ENCODE results near the gene CAPN6. TPM values are rescaled to one million over a fixed set of nuclear protein-coding genes. Genes with fewer than 3 reads are reported as not detected.

CAPN6 gene
- total and polyA plus RNA-seq, 10 of the 15 experiments (the other 5 are each of a cell fraction or from before 2014, with no cell fraction given) = not detected

DNA sequence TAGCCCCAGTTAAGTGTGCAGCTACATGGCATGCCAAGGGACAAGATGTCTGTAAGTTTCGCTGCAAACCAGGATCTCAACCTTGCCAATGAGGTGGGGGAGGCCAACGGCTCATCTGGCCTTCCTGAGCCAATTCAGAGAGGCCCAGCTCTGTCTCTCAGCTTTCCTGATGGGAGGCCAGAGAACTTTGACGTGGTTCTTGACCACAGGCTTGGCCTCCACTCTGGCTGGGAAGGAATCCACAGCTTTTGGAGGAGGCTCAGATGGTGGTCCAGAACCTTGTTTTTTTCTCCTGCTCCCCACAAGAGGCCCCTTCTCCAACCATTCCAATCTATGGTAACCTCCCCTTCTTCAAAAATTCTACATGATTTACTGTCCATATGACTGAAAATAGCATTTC lies 9.8 kb downstream of the CAPN6 start:
- no peak for FAIRE-seq
- ChIA-PET CTCF (no interaction called here), RAD21 (ENCODE audit: unreplicated experiment) (no interaction called here)
- TF ChIP-seq, protein P1, sequence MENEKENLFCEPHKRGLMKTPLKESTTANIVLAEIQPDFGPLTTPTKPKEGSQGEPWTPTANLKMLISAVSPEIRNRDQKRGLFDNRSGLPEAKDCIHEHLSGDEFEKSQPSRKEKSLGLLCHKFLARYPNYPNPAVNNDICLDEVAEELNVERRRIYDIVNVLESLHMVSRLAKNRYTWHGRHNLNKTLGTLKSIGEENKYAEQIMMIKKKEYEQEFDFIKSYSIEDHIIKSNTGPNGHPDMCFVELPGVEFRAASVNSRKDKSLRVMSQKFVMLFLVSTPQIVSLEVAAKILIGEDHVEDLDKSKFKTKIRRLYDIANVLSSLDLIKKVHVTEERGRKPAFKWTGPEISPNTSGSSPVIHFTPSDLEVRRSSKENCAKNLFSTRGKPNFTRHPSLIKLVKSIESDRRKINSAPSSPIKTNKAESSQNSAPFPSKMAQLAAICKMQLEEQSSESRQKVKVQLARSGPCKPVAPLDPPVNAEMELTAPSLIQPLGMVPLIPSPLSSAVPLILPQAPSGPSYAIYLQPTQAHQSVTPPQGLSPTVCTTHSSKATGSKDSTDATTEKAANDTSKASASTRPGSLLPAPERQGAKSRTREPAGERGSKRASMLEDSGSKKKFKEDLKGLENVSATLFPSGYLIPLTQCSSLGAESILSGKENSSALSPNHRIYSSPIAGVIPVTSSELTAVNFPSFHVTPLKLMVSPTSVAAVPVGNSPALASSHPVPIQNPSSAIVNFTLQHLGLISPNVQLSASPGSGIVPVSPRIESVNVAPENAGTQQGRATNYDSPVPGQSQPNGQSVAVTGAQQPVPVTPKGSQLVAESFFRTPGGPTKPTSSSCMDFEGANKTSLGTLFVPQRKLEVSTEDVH (IDR thresholded peaks at IDR 0.05; ENCODE audit: low read depth, partially characterized antibody) = no peak
- TF ChIP-seq BHLHE40 (IDR thresholded peaks at IDR 0.05; ENCODE audit: borderline replicate concordance in 1 of 2, low read depth in 2 of 2, low read length in 1 of 2) (no peak), NR2C1 (IDR thresholded peaks at IDR 0.05) (no peak), NFXL1 (IDR thresholded peaks at IDR 0.05; ENCODE audit: borderline replicate concordance) (no peak), JUNB (IDR thresholded peaks at IDR 0.05) (no peak), DPF2 (IDR thresholded peaks at IDR 0.05) (no peak), SPI1 (IDR thresholded peaks at IDR 0.05; ENCODE audit: borderline replicate concordance, insufficient read depth, low read depth, low read length) (no peak), RBBP5 (conservative IDR thresholded peaks at IDR 0.05) (no peak), TBL1XR1 (IDR thresholded peaks at IDR 0.05; ENCODE audit: low read depth, low read length) (no peak), CBX5 (IDR thresholded peaks at IDR 0.05; ENCODE audit: low read depth) (no peak), TCF12 (IDR thresholded peaks at IDR 0.05; ENCODE audit: low read depth, low read length) (no peak), SUZ12 (IDR thresholded peaks at IDR 0.05; ENCODE audit: unreplicated experiment) (no peak)
- TF ChIP-seq, protein P2, sequence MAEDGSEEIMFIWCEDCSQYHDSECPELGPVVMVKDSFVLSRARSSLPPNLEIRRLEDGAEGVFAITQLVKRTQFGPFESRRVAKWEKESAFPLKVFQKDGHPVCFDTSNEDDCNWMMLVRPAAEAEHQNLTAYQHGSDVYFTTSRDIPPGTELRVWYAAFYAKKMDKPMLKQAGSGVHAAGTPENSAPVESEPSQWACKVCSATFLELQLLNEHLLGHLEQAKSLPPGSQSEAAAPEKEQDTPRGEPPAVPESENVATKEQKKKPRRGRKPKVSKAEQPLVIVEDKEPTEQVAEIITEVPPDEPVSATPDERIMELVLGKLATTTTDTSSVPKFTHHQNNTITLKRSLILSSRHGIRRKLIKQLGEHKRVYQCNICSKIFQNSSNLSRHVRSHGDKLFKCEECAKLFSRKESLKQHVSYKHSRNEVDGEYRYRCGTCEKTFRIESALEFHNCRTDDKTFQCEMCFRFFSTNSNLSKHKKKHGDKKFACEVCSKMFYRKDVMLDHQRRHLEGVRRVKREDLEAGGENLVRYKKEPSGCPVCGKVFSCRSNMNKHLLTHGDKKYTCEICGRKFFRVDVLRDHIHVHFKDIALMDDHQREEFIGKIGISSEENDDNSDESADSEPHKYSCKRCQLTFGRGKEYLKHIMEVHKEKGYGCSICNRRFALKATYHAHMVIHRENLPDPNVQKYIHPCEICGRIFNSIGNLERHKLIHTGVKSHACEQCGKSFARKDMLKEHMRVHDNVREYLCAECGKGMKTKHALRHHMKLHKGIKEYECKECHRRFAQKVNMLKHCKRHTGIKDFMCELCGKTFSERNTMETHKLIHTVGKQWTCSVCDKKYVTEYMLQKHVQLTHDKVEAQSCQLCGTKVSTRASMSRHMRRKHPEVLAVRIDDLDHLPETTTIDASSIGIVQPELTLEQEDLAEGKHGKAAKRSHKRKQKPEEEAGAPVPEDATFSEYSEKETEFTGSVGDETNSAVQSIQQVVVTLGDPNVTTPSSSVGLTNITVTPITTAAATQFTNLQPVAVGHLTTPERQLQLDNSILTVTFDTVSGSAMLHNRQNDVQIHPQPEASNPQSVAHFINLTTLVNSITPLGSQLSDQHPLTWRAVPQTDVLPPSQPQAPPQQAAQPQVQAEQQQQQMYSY (CRISPR knock-in tag; IDR thresholded peaks at IDR 0.05) = no peak
- TF ChIP-seq, protein P3, sequence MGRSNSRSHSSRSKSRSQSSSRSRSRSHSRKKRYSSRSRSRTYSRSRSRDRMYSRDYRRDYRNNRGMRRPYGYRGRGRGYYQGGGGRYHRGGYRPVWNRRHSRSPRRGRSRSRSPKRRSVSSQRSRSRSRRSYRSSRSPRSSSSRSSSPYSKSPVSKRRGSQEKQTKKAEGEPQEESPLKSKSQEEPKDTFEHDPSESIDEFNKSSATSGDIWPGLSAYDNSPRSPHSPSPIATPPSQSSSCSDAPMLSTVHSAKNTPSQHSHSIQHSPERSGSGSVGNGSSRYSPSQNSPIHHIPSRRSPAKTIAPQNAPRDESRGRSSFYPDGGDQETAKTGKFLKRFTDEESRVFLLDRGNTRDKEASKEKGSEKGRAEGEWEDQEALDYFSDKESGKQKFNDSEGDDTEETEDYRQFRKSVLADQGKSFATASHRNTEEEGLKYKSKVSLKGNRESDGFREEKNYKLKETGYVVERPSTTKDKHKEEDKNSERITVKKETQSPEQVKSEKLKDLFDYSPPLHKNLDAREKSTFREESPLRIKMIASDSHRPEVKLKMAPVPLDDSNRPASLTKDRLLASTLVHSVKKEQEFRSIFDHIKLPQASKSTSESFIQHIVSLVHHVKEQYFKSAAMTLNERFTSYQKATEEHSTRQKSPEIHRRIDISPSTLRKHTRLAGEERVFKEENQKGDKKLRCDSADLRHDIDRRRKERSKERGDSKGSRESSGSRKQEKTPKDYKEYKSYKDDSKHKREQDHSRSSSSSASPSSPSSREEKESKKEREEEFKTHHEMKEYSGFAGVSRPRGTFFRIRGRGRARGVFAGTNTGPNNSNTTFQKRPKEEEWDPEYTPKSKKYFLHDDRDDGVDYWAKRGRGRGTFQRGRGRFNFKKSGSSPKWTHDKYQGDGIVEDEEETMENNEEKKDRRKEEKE (IDR thresholded peaks at IDR 0.05) = no peak
- TF ChIP-seq, protein P4, sequence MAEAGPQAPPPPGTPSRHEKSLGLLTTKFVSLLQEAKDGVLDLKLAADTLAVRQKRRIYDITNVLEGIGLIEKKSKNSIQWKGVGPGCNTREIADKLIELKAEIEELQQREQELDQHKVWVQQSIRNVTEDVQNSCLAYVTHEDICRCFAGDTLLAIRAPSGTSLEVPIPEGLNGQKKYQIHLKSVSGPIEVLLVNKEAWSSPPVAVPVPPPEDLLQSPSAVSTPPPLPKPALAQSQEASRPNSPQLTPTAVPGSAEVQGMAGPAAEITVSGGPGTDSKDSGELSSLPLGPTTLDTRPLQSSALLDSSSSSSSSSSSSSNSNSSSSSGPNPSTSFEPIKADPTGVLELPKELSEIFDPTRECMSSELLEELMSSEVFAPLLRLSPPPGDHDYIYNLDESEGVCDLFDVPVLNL (IDR thresholded peaks at IDR 0.05; ENCODE audit: low read depth, low read length) = no peak

More for the DNA sequence above, 9.8 kb downstream of the CAPN6 start:
- Histone ChIP-seq H3K27me3 (replicated peaks in 1 of 2; ENCODE audit: control insufficient read depth in 2 of 2, insufficient read depth in 2 of 2, low read length in 1 of 2) (0 out of 4 replicates have a peak, but pooled peaks cover 0 to 2% of the 10 kb centered on the region in 2 experiments), H3K4me3 (no peak overlapping the region), H3K4me2 (ENCODE audit: control insufficient read depth, insufficient read depth) (no peak overlapping the region), H3K4me1 (ENCODE audit: control insufficient read depth, insufficient read depth, low read length) (no peaks in the 10 kb centered on the region), H3K9me3 (replicated peaks; ENCODE audit: control insufficient read depth, insufficient read depth, low read length) (no peaks in the 10 kb centered on the region), H2AFZ (ENCODE audit: control insufficient read depth, low read depth, low read length) (no peak overlapping the region), H3K27ac (ENCODE audit: control insufficient read depth, insufficient read depth) (no peak overlapping the region), H3K36me3 (ENCODE audit: control insufficient read depth in 2 of 2, insufficient read depth in 2 of 2, low read length in 1 of 2) (no peaks in the 10 kb centered on the region), H3K9ac (ENCODE audit: control insufficient read depth, insufficient read depth, low read length) (no peak overlapping the region), H3K79me2 (ENCODE audit: control insufficient read depth, insufficient read depth, low read length) (no peaks in the 10 kb centered on the region), H4K20me1 (ENCODE audit: control insufficient read depth, insufficient read depth) (no peaks in the 10 kb centered on the region)
- in situ Hi-C loops (cut with MboI) (no loop called here), intact Hi-C loops (cut with micrococcal nuclease; ENCODE audit: unreplicated experiment) (no loop called here)
- ChIA-PET SMC1A (ENCODE audit: uncharacterized antibody, unreplicated experiment) (no interaction called here), POLR2A (interaction anchor here (0.6 kb wide), 1 partner anchor 752 kb away, joined by 3 read pairs; no protein-coding TSS in a partner anchor)
- no peak for ATAC-seq
- DNase-seq (ENCODE audit: low read depth, low spot score) = no peak
- WGBS (ENCODE audit: insufficient coverage, insufficient replicate concordance, low lambda C conversion rate, missing lambda C conversion rate) = 3% methylated on average over 3 of the region's 3 CpGs
- no TSS peak for BruUV-seq (replicated peaks)
